GM18526 (cell line): ENCODE measurements around the gene BANF2.

Source experiments
- POLR2A ChIP-seq: IDR thresholded peaks from 3 replicates; pipeline ENCODE4 v1.6.1; 2011; ENCODE audit not compliant: insufficient read length; ENCODE audit errors: extremely low read depth

BANF2 gene

GRCh38 chr20:17709361-17710293, 9.9 kb downstream of the BANF2 start:
- no peak for TF ChIP-seq POLR2A

GRCh38 chr20:17710379-17711266, 10.9 kb downstream of the BANF2 start:
- no peak for TF ChIP-seq POLR2A

GRCh38 chr20:17711267-17711627, 11.5 kb downstream of the BANF2 start:
- no peak for TF ChIP-seq POLR2A

- no peak for TF ChIP-seq POLR2A
These were observed 12.4 kb downstream of the BANF2 start for GRCh38 chr20:17712201-17712600.

- no peak for TF ChIP-seq POLR2A
These were observed 12.9 kb downstream of the BANF2 start for GRCh38 chr20:17712708-17713107.

GRCh38 chr20:17714597-17714996, 14.8 kb downstream of the BANF2 start:
- no peak for TF ChIP-seq POLR2A

- no peak for TF ChIP-seq POLR2A
These were observed 15.3 kb downstream of the BANF2 start for GRCh38 chr20:17715075-17715474.

GRCh38 chr20:17716331-17716730, 16.6 kb downstream of the BANF2 start:
- no peak for TF ChIP-seq POLR2A

GRCh38 chr20:17720755-17721154, 21.0 kb downstream of the BANF2 start:
- TF ChIP-seq POLR2A = no peak

- no peak for TF ChIP-seq POLR2A
These were observed 22.2 kb downstream of the BANF2 start for GRCh38 chr20:17721802-17722486.

GRCh38 chr20:17722493-17723300, 22.9 kb downstream of the BANF2 start:
- TF ChIP-seq POLR2A = no peak

- no peak for TF ChIP-seq POLR2A
These were observed 23.5 kb downstream of the BANF2 start for GRCh38 chr20:17723301-17723691.

- TF ChIP-seq POLR2A = no peak
These were observed 25.5 kb downstream of the BANF2 start for GRCh38 chr20:17725094-17725835.

GRCh38 chr20:17726902-17727301, 27.1 kb downstream of the BANF2 start:
- TF ChIP-seq POLR2A = no peak
